NCI-H1105 (cell line): Measurements from ENCODE around the gene EIF4E2.
A peak's percentile ranks its signal among the peaks of the same experiment; 100 is the strongest.

Experiments used
- DNase-seq: peaks from one replicate; lab custom pipeline; 2025; lab: John Stamatoyannopoulos, UW

EIF4E2 gene

GRCh38 chr2:232600053-232600773 is 49.7 kb downstream of the EIF4E2 start:
- DNase-seq, result no peak

DNA sequence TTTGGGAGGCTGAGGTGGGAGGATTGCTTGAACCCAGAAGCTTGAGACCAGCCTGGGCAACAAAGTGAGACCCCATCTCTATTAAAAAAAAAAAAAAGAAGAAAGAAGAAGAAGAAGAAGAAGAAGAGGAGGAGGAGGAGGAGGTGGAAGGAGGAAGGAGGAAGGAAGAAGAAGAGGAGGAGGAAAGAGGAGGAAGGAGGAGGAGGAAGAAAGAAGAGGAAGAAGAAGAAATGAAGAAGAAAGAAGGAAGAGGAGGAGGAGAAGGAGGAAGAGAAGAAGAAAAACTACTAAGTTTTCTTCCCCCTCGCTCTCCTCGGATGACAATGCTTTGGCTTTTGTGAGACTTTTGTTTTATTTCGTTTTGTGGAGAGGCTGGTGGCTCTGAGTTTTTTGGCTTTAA is 52.8 kb downstream of the EIF4E2 start:
- DNase-seq, result no peak

- no peak for DNase-seq
These were observed 54.0 kb downstream of the EIF4E2 start for GRCh38 chr2:232604535-232604934.

DNA sequence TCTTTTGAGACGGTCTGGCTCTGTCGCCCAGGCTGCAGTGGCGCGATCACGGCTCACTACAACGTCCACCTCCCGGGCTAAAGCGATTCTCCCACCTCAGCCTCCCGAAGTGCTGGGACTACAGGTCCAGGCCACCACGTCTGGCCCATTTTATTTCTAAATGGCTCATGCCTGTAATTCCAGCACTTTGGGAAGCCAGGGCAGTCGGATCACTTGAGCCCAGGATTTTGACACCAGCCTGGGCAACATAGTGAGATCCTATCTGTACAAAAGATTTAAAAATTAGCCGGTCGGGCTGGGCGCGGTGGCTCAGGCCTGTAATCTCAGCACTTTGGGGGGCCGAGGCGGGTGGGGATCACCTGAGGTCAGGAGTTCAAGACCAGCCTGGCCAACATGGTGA is 56.5 kb downstream of the EIF4E2 start:
- no peak for DNase-seq

DNA sequence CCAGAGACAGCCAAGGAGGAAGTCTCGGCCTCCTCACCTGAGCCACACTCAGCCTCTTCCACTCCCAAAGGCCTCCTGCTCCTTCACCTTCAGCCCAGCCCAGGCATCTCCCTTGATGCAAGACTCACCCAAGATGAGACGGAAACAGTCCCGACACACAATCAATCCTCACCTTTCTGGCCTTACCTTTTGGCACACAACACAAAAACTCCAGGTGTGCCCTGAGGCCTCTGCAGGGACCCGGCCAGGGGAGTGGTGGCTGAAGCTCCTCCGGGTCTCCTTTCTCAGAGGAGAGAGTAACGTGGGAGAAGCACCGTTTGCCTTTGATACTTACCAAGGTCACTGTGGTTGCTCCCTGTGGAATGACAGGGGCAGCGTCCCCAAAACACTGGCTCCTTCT is 59.1 kb downstream of the EIF4E2 start:
- no peak for DNase-seq

- no peak for DNase-seq
These were observed 59.6 kb downstream of the EIF4E2 start for GRCh38 chr2:232610081-232610480.

GRCh38 chr2:232611061-232611460 is 60.6 kb downstream of the EIF4E2 start:
- no peak for DNase-seq

DNA sequence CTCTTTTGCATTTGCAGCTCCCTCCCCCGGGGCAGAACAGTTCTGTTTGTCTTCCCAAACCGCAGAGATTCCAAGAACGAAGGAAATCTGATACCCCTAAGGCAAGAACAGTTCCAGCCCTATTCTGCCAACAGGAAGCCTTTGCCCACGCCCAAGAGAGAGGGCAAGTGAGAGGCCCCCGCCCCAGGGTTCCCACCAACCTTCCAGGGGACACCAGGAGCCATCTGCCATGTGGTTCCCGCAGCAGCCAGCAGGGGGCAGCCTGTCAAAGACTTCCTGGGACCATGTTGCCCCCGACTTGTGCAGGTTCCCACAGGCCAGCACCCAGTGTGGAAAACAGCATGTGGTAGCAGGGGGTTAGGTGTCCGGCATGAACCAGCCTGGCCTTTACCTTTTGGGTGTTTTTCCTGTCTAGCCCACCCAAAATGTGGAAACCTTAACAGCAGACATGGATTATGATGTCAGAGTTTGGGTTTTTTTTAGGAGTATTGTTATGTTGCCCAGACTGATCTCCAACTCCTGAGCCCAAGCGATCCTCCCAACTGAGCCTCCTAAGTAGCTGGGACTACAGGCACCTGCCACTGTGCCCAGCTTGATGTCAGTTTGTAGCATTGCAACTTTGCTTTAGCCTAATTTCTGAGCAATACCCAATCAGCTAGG is 61.2 kb downstream of the EIF4E2 start:
- peak; percentile 13 for DNase-seq

GRCh38 chr2:232613538-232614134 is 63.1 kb downstream of the EIF4E2 start:
- DNase-seq, result no peak

- no peak for DNase-seq
These were observed 64.8 kb downstream of the EIF4E2 start for GRCh38 chr2:232615339-232615738.
